ENCODE data around the gene VEZT.

DNA sequence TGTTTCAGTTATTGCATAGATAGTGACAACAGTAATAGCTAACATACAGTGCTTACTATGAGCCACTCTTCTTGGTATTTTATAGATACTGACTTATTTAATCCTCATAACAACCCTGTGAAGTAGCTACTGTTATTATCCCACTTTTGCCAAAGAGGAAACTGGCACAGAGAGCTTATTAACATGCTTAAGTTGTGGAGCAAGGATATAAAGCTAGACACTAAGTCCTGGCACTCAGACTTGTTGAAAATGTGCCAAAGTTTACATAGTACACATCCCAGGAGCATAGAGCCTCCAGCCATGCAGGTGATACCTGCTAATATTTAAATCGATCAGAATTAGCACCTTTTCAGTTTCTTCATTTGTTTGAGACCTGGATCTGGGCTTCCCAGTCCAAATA lies 41.8 kb downstream of the VEZT start:
- TF ChIP-seq POLR2A (IDR thresholded peaks at IDR 0.05): no peak
- TF ChIP-seq, protein P1, sequence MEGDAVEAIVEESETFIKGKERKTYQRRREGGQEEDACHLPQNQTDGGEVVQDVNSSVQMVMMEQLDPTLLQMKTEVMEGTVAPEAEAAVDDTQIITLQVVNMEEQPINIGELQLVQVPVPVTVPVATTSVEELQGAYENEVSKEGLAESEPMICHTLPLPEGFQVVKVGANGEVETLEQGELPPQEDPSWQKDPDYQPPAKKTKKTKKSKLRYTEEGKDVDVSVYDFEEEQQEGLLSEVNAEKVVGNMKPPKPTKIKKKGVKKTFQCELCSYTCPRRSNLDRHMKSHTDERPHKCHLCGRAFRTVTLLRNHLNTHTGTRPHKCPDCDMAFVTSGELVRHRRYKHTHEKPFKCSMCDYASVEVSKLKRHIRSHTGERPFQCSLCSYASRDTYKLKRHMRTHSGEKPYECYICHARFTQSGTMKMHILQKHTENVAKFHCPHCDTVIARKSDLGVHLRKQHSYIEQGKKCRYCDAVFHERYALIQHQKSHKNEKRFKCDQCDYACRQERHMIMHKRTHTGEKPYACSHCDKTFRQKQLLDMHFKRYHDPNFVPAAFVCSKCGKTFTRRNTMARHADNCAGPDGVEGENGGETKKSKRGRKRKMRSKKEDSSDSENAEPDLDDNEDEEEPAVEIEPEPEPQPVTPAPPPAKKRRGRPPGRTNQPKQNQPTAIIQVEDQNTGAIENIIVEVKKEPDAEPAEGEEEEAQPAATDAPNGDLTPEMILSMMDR (IDR thresholded peaks at IDR 0.05): no peak
